KMS-11 (cell line): ENCODE data around the gene ADH1C.

Source experiments
- H2AFZ ChIP-seq: fragments of 200-600 bp; sonication (generic); 2 replicates; pipeline ENCODE4 v1.6.1; 2016; ENCODE audit warnings: antibody characterized with exemption, mixed run types, low read depth
- H3K27ac ChIP-seq: fragments of 200-600 bp; sonication (generic); 2 replicates; pipeline ENCODE4 v1.6.1; 2016; ENCODE audit warnings: mild to moderate bottlenecking, mixed run types
- H3K27me3 ChIP-seq: fragments of 200-600 bp; sonication (generic); 2 replicates; pipeline ENCODE4 v1.6.1; 2017; ENCODE audit warnings: mild to moderate bottlenecking, low read depth, mixed run types, moderate library complexity; ENCODE audit not compliant: insufficient read depth
- H3K36me3 ChIP-seq: fragments of 200-600 bp; sonication (generic); 2 replicates; pipeline ENCODE4 v1.6.1; 2017; ENCODE audit warnings: mild to moderate bottlenecking, mixed run types; ENCODE audit not compliant: insufficient read depth
- H3K4me1 ChIP-seq: fragments of 200-600 bp; sonication (generic); 2 replicates; pipeline ENCODE4 v1.6.1; 2016; ENCODE audit warnings: mild to moderate bottlenecking, low read depth, mixed run types; ENCODE audit not compliant: poor library complexity, severe bottlenecking
- H3K4me2 ChIP-seq: fragments of 200-600 bp; sonication (generic); 2 replicates; pipeline ENCODE4 v1.7.0; 2016; ENCODE audit warnings: mild to moderate bottlenecking, mixed run types
- H3K4me3 ChIP-seq: fragments of 200-600 bp; sonication (generic); IDR thresholded peaks from 2 replicates; pipeline ENCODE4 v1.6.1; 2017; ENCODE audit warnings: low read depth, low read length, mixed read lengths; ENCODE audit not compliant: insufficient read depth
- H3K79me2 ChIP-seq: fragments of 200-600 bp; sonication (generic); 2 replicates; pipeline ENCODE4 v1.6.1; 2016; ENCODE audit warnings: low read depth, mixed run types; ENCODE audit not compliant: insufficient read depth
- H3K9ac ChIP-seq: fragments of 200-600 bp; sonication (generic); 2 replicates; pipeline ENCODE4 v1.6.1; 2016; ENCODE audit warnings: mild to moderate bottlenecking, mixed run types
- H4K20me1 ChIP-seq: fragments of 200-600 bp; sonication (generic); 2 replicates; pipeline ENCODE4 v1.6.1; 2016; ENCODE audit warnings: mild to moderate bottlenecking, mixed run types; ENCODE audit not compliant: insufficient read depth
- CTCF ChIP-seq: fragments of 200-600 bp; sonication (generic); conservative IDR thresholded peaks from 2 replicates; pipeline ENCODE4 v1.6.1; 2017; ENCODE audit warnings: low read depth, mild to moderate bottlenecking, antibody characterized with exemption, low read length, moderate library complexity, mixed read lengths

ADH1C gene

GRCh38 chr4:99334880-99335279, 17.7 kb downstream of the ADH1C start:
- H3K4me3 ChIP-seq, result no peak overlapping the region
- H3K4me1 ChIP-seq, result no peaks in the 10 kb centered on the region
- no peaks in the 10 kb centered on the region for H3K27me3 ChIP-seq
- no peaks in the 10 kb centered on the region for H3K36me3 ChIP-seq
- H4K20me1 ChIP-seq, result no peaks in the 10 kb centered on the region
- H3K4me2 ChIP-seq, result no peak overlapping the region
- no peak overlapping the region for H3K27ac ChIP-seq
- no peaks in the 10 kb centered on the region for H3K79me2 ChIP-seq
- no peak for TF ChIP-seq CTCF
- H2AFZ ChIP-seq, result no peak overlapping the region
- no peak overlapping the region for H3K9ac ChIP-seq

- Histone ChIP-seq H3K4me3 (no peak overlapping the region), H3K4me1 (no peaks in the 10 kb centered on the region), H3K9ac (no peak overlapping the region), H3K4me2 (no peak overlapping the region), H2AFZ (no peak overlapping the region), H3K36me3 (no peaks in the 10 kb centered on the region), H3K27ac (no peak overlapping the region), H3K79me2 (no peaks in the 10 kb centered on the region), H4K20me1 (no peaks in the 10 kb centered on the region), H3K27me3 (no peaks in the 10 kb centered on the region)
- TF ChIP-seq CTCF, result no peak
These were observed 21.9 kb downstream of the ADH1C start for GRCh38 chr4:99330648-99331047.

DNA sequence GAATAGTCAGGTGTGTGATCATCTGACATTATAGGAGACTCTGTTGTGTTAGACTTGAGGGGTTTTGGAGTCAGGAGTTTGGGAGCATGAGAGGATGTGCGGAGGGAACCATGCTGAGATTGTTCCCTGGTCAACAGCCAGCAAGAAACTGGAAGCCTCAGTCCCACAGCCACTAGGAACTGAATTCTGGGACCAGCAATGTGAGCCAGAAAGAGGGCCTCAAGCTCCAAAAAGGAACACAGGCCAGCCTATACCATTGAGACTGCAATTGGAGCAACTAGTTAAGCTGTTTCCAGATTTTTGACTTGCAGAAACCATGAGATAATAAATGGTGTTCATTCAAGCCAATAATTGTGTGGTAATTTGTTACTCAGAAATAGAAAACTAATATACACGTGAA, 22.7 kb downstream of the ADH1C start:
- H4K20me1 ChIP-seq, result no peaks in the 10 kb centered on the region
- no peaks in the 10 kb centered on the region for H3K4me1 ChIP-seq
- no peak overlapping the region for H2AFZ ChIP-seq
- H3K36me3 ChIP-seq, result no peaks in the 10 kb centered on the region
- no peaks in the 10 kb centered on the region for H3K27me3 ChIP-seq
- TF ChIP-seq CTCF, result no peak
- no peak overlapping the region for H3K4me2 ChIP-seq
- H3K4me3 ChIP-seq, result no peak overlapping the region
- H3K79me2 ChIP-seq, result no peaks in the 10 kb centered on the region
- no peak overlapping the region for H3K27ac ChIP-seq
- H3K9ac ChIP-seq, result no peak overlapping the region

DNA sequence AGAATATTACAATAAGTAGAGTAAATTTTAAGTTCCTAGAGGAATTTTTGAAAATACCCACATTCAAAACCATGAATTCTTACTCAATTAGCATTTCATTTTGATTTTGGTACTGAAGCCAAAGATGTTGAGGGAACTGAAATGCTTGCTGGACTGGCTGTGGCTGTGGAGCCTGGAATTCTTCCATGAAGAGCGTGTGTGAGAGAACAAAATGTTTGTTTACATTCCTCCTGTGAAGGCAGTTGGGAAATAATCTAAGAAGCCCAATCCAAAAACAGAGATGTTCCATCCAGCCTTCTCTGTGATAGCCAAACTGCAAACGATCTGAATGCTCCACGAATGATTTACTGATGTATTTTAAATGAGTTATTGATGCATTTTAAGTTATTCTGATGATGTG, 27.6 kb downstream of the ADH1C start:
- Histone ChIP-seq H3K4me1 (no peaks in the 10 kb centered on the region), H3K9ac (no peak overlapping the region), H2AFZ (no peak overlapping the region), H3K79me2 (no peaks in the 10 kb centered on the region), H3K36me3 (no peaks in the 10 kb centered on the region), H3K27me3 (no peaks in the 10 kb centered on the region), H3K27ac (no peak overlapping the region), H4K20me1 (no peaks in the 10 kb centered on the region), H3K4me3 (no peak overlapping the region), H3K4me2 (no peak overlapping the region)
- no peak for TF ChIP-seq CTCF

DNA sequence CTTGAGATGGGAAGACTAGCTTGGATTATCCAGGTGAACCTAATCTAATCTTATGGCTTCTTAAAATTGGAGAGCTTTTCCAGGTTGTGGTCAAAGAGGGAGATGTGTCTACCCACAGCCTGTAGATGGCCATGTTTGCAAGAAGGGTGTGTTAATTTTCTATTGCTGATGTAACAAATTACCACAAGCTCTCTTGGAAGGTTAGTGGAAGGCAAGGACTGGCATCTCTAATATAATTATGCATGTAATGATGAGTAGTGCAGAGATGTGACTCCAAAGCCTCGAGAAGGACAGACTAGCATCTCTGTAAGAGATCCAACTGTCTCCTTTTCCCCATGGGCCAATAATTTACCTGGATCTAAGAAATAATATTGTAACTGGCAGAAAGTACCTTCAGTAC, 28.2 kb downstream of the ADH1C start:
- Histone ChIP-seq H3K27me3 (no peaks in the 10 kb centered on the region), H3K27ac (no peak overlapping the region), H3K4me2 (no peak overlapping the region), H3K4me1 (no peaks in the 10 kb centered on the region), H3K9ac (no peak overlapping the region), H3K4me3 (no peak overlapping the region), H2AFZ (no peak overlapping the region), H3K36me3 (no peaks in the 10 kb centered on the region), H4K20me1 (no peaks in the 10 kb centered on the region), H3K79me2 (no peaks in the 10 kb centered on the region)
- no peak for TF ChIP-seq CTCF
